Middle frontal gyrus (tissue), 1 donor: ENCODE results near the gene PFKFB3.
"Not testable (repeated sequence)": the region's sequence is repeated elsewhere in the genome, so short reads cannot be mapped to it uniquely, and the experiment has no call there.

ENCODE experiments used
- DNase-seq: peaks from one replicate; pipeline ENCODE4 v3.0.0-alpha.2; 2015; ENCODE audit warnings: low spot score; ENCODE audit errors: extremely low spot score

PFKFB3 gene

DNA sequence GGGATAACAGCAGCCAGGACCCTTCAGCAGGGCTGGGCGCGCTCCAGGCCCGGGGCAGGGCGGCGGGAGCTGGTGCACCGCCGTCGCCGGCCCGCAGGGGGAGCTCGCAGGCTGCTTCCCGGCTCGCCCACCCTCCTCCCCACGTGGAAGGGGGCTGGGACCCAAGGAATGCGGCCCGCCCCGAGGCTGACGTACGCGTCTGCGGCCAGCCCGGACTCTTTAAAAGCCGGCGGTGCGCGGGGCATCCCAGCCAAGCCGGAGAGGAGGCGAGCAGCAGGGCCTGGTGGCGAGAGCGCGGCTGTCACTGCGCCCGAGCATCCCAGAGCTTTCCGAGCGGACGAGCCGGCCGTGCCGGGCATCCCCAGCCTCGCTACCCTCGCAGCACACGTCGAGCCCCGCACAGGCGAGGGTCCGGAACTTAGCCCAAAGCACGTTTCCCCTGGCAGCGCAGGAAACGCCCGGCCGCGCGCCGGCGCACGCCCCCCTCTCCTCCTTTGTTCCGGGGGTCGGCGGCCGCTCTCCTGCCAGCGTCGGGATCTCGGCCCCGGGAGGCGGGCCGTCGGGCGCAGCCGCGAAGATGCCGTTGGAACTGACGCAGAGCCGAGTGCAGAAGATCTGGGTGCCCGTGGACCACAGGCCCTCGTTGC, at the start of gene PFKFB3:
TSS of gene PFKFB3 (plus strand) at position 249 of the 647 bp plus-strand sequence. CDS start at position 578, 329 bp downstream.
- DNase-seq, result peak; percentile 93

DNA sequence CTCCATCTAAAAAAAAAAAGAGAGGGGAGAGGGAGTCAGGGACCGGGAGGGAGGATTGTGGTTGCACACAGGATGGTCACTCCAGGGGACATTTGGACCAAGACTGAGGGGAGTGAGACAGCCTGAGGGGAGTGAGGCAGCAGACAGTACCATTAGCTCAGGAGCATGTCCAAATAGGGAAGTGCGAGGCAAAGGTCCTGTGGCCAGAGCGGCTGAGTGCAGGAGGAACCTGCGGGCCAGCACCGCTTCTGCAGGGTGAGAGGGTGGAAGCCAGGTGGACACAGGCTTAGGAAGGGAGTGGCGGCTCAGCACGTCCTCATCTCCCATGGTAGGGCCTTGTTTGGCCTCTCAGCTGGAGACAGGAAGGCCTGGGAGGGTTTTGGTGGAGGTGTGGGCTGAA, 48.9 kb upstream of the PFKFB3 start:
- DNase-seq, result no peak

DNA sequence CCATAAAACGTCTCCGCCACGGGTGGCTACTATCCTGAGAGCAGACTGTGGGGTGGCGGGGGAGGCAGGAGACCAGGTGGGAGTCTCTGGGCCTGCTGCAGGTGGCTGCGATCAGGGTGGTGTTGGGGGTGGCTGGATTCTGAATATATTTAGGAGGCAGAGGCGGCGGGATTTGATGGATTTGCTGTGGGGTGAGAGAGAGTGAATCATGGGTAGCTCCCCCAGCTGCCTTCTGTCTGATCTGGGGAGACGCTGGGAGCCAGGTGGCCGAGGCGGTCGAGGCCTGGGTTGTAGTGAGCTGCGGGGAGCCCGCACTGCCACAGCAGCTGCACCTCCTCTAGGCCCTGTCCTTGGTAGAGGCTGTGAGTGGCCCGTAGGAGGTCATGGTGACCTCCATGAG, 48.2 kb upstream of the PFKFB3 start:
- DNase-seq, result no peak

DNA sequence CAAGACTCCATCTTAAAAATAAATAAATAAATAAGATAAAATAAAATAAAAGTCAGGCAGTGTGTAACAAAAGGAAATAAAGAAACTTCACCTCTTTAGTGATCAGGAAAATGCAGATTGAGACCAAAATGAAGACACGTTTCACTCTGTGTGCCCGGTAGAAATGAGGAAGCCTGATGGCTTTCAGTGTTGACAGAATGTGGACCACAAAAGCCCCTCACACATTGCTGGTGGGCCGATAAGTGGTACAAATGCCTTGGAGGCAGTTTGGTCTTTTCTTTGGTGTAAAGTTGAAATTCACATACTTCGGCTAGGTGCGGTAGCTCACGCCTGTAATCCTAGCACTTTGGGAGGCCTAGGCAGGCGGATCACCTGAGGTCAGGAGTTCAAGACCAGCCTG, 44.5 kb upstream of the PFKFB3 start:
- DNase-seq, result no peak

DNA sequence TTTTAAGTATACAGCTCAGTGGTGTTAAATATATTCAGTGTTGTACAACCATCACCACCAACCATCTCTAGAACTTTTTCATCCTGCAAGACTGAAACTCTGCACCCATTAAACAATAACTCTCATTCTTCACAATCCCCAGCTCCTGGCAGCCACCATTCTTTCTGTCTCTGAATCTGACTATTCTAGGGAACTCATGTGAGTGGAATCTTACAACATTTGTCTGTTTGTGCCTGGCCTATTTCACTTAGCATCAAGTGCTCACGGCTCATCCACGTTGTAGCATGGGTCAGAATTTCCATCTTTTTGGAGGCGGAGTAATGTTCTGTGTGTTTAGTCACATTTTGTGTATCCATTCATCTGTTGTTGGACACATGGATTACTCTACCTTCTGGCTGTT, 40.8 kb upstream of the PFKFB3 start:
- no peak for DNase-seq

DNA sequence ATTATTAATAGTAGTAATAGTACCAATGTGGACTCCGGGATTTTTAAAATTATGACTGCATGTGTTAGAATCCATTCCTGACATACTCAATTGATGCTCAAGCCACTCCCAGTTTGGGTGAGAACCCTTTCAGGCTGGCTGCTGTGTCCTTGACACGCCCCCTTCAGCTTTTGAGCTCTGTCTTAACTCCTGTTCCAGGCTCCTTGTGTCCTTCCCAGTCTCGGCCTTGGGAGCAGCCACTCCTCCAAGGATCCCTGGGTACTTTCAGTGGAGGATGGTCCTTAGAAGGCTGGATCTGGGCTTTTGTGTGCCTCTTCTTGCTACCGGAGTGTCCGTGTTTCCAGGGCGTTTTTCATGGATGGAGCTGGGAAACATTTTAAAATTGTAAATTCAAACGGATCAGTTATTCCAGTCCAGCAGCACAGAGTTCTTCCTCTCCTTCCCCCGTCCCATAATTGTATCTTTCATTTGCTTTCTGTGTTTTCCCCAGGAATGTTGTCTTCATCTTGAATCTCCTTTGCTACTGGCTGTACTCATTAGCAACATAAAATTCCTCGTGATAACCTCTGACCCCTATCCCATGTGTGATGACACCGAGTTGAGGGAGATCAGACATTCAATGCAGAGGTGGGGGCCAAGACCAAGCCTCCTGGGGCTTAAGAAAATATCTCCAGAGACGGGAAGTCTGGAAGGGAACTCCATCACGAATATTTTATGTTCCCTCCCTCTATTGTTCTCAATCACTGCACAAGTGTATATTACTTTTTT, 40.0 kb upstream of the PFKFB3 start:
- DNase-seq, result no peak

DNA sequence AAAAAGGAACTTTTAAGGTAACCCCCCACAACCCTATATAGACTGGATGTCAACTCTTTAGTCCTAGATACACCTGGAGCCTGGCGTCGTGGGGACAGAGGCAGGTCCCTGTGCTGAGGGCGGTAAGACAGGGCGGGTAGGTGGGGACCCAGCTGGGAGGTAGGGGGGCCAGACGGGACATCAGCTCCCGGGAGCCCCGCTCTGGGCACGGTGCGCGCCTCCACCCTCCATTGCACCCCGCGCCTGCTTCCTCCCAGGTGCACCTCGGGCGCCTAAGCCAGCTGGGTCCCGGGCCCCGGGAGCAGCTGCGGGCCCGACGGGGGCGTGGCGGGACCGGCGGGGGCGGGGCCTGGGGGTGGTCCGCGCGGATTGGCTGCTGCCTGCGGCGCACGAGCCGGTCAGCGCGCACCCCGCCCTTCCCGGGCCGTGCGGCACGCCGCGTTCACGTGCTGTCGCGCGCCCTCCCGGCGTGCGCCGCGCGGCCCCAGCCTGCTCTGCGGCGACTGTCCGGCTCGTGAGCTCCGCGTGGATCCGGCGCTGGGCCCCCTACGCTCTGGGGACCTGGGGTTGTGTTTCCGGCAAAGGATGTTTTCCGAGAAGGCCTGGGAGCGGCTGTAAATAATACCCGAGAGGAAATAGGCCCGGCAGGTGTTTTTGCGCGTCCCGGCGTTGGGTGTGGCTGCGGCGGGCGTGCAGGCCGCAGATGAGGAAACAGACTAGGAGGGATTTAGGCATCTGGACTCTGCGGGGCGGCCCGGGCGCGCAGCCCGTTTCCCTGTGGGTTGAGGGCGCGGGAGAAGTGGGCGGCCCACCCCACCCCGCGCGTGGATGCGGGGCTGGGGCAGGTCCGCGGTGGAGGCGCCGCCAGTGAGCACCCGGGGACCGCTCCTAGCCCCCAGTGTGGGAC, 39.1 kb upstream of the PFKFB3 start:
- DNase-seq, result peak; percentile 80

DNA sequence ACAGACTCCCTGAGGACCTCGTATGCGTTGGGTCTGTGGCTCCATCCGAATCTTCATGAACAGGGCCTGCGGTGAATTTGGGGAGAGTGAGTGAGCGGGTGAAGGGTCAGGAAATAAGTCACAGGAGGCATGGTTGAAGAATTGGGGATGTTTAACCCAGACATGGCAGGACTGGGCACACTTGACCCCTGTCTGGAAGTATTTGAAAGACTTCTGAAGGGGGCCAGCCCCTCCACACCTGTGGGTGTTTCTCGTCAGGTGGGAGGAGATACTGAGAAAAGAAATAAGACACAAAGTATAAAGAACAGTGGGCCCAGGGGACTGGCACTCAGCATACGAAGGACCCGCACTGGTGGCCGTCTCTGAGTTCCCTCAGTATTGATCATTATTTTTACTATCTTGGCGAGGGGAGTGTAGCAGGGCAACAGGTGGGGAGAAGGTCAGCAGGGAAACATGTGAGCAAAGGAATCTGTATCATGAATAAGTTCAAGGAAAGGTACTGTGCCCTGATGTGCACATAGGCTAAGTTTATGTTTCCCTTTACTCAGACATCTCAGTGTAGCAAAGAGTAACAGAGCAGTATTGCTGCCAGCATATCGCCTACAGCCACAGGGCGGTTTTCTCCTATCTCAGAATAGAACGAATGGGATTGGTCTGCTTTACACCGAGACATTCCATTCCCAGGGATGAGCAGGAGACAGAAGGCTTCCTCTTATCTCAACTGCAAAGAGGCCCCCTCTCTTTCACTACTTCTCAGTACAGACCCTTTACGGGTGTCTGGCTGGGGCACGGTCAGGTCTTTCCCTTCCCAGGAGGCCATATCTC, 38.2 kb upstream of the PFKFB3 start:
- DNase-seq, result no peak

DNA sequence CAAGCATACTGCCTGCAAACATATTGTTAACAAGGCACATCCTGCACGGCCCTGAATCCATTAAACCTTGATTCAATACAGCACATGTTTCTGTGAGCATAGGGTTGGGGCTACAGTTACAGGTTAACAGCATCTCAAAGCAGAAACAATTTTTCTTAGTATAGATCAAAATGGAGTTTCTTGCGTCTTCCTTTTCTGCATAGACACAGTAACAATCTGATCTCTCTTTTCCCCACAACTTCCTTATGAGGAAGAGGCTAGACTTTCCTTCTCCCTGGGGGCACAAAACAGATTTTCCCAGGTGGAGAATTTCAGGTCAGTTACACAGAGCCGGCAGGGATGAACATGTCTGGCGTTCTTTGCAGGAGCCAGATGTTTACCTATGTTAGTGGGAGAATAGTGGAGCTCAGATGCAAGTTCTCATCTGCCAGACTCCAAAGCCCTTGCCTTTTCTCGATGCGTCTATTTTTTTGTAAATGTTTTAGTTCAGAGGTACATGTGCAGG, 37.5 kb upstream of the PFKFB3 start:
- no peak for DNase-seq

DNA sequence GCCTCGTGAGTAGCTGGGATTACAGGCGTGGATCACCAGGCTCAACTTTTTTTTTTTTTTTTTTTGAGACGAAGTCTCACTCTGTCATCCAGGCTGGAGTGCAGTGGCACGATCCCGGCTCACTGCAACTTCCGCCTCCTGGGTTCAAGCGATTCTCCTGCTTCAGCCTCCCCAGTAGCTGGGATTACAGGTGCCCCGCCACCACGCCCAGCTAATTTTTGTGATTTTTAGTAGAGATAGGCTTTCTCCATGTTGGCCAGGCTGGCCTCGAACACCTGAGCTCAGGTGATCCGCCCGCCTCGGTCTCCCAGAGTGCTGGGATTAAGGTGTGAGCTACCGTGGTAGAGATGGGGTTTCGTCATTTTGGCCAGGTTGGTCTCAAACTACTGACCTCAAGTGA, 36.8 kb upstream of the PFKFB3 start:
- not testable (repeated sequence) for DNase-seq

DNA sequence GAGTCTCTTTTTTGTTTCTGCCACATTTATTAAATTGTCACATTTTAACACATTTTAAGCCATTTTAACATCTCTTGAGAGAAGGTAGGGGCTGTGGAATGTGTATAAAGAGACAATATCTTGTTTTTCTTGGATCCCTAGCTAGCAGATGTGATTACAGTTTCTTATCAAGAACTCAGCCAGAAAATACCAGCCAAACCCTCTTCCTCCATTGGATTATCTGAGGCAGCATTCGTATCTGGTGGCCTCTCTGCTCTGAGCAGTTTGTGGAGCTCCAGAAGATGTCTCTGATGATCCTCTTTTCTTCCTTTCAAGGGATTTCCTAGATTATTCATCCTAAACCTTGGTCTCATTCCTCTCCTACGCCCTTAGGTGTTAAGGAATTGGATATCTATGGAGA, 35.3 kb upstream of the PFKFB3 start:
- no peak for DNase-seq

DNA sequence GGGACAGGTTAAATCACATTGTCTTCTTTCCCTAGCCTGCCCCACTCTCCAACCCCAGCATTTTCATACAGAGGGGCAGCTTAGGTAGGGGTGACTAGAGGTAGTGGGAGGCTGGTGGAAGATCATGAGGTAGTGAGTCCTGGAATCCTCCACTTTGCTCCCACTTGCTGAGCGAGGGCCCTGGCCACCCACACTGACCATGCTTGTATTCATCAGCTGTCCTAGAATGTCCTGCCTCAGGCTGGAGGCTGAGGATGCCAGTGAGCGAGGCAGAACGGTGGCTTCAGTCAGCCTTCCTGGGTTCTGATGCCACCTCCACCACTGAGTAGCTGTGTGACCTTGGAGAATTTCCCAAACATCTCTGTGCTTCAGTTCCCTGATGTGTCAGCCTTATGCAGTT, 34.6 kb upstream of the PFKFB3 start:
- no peak for DNase-seq

DNA sequence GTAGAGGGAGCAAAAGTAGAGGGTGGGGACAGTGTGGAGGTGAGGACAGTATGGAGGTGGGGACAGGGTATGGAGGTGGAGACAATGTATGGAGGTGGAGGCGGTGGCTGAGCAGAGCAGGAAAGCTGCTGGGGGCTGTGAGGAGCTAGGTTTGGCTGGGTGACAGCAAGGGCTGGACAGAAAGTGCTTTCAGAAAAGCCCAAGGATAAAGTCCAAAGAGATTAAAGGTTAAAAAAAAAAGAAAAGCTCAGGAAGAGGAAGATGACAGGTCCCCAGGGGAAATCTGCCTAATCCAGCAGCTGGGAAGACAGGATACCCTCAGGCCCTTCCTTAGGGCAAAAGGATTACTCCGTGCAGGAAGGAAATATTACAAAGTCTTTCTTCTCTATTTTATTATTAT, 32.1 kb upstream of the PFKFB3 start:
- DNase-seq, result no peak

DNA sequence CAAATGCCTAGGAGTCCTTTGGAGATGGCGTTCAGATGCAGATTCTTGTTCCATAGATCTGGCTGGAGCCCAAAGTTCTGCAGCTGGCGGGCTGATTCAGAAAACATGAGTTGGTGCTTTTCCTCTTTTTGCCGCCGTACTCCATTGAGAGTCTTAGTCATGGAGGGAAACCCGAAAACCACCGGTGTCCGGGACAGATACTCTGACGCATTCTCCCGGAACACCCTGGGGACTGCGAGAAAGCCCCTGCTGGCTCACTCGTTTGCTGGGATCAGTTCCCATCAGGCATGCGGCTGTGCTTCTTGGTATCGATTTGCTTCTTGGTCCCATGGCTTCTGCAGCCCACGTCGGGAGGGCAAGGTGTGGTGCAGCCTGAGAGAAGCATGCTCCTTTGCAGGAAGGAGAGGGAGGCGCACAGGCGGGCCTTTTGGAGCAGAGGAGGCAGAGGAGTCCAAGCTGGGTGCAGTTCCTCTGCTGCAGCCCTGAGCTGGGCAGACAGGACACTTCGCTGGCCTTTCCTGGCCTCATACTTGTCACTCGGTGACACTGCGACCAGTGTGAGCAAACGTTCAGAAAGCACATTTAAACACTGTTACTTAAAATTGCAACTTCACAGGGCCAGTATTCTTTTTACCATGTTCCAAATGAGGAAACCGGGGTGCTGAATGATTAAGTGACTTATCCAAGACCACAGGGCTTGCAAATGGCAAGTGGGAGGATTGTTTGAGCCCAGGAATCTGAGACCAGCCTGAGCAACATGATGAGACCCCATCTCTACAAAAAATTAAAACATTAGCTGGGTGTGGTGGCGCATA, 30.6 kb upstream of the PFKFB3 start:
- DNase-seq, result peak; percentile 66

DNA sequence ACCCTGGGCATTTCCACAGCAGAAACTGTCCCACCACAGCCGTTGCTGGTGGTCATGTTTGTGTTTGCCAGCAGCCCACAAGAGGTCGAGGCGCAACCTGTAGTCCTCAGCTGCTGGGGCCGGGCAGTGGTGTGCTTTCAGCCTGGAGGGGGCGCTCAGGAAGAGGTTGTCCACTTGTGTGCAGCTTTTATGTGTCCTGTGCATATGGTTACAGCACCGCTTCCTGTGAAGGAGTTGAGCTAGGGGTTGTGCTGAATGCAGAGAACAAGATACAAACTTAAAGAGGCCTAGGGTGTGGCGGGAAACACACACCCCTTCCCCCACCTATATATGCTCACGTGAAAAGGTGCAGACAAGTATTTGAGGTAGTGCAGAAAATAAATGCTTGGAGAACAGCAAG, 29.5 kb upstream of the PFKFB3 start:
- no peak for DNase-seq

DNA sequence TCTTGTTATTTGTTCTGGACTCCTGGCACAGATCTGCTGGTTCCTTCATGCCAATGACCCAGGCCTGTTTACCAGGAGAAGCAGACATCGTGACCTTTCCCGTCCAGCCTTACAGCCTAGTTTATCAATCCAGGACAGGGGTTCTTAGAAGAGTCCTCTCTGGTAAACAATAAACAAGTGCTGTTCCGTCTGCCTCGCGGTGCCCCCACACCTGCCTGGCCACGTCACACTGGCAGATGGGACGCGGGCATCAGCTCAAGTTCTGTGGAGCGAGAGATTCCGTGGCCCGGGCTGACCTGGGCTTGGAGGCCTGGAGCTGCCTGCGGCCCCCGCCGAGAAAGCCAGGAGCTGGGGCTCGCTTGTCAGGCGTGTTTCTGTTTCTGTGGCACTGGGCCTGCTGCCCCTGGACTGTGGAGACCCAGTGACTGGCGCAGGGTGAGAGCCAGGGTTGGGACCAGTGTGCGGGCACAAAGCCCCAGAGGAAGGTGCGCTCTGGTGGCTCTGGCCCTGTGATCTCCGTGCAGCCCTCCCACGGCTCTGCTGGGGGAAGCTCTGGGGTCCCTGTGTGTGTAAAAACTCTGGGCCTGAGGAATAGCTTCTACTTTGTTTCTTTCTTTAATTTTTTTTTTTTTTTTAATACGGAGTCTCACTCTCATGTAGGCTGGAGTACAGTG, 28.4 kb upstream of the PFKFB3 start:
- no peak for DNase-seq

DNA sequence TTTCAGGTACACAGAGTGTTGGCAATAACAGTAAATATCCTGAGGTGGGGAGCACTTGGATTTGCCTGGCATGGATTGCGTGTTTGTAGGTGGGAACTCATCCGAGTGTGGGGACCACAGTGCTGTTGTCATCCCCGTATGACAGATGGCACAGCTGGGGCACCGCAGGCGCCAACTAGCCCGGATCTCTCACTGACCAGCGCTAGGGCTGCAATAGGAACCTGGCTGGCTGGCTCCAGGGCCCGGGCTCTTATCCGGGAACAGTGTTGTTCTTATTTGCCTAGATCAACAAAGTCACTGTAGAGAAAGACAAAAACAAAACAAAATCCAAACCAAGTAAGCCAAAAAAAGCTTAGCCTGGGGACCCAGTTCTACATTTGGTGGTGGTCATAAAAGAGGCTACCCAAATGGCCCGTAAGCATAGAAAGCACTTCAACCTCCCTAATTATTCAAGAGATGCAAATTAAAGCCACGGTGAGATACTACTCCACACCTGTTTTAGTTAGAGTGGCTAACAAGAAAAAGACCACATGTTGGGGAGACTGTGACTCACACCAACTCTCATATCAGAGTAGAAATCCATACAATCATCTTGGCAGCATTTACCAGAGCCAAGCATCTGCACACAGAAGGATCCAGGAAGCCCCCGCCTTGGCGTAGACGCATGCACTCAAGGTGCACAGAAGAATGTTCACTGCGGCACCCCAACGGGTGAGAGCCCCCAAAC, 27.2 kb upstream of the PFKFB3 start:
- no peak for DNase-seq

DNA sequence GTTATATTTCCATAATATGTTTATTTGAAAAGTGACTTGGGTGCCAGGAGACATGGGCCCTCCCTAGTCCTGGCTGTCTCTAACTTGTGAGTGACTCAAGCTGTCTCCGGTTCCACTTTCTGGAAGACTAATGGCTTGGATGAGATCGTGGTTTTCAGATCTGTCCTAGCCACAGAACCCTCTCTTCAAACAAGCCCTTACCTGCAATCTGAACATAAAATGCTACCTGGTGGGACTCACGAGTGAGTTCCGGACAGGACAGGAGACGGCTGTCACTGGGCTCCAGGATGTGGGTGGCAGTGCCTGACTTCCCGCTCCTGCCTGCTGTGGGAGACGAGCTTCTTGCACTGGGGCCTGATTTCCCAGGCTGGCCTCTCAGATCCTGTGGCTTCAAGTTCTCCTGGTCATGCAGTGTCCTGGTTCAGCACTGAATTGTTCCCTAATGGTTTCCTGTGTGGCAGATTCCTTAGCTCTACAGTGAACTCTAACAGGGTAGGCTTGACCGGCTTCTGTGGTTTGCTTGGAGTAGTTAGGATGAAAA, 26.0 kb upstream of the PFKFB3 start:
- DNase-seq, result no peak

DNA sequence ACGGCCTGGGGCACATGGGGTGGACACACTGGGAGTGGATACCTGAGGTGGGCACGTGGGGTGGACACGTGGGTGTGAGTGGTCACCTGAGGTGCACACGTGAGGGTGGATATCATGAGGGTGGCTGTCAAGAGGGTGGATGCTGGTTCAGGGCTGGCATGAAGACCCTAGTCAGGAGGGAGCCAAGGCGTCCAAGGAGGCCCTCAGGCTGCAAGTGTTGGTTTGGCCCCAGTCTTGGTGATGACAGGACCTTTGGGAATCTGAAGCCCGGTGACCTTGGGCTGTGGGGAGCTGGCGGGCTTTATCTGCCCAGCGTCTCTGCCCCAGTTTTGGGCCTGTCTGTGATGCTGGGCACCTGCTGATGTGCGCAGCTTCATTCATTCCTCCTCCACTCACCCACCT, 24.9 kb upstream of the PFKFB3 start:
- no peak for DNase-seq
